GM19372 (cell line): ENCODE results near the gene ADAMTS13.
"Not testable (repeated sequence)": the region's sequence is repeated elsewhere in the genome, so short reads cannot be mapped to it uniquely, and the experiment has no call there.

Source experiments
- ATAC-seq: cut with Tn5 transposase; IDR thresholded peaks from one replicate; pipeline ENCODE4 v1.9.1; 2021; ENCODE audit warnings: mild to moderate bottlenecking, low read depth, moderate library complexity; ENCODE audit not compliant: unreplicated experiment

The ADAMTS13 gene

GRCh38 chr9:133391449-133391848, 30.7 kb upstream of the ADAMTS13 start:
- not testable (repeated sequence) for ATAC-seq

GRCh38 chr9:133392308-133392707, 29.9 kb upstream of the ADAMTS13 start:
- not testable (repeated sequence) for ATAC-seq

- ATAC-seq, result no peak
Measured at GRCh38 chr9:133393399-133393798, 28.8 kb upstream of the ADAMTS13 start.

GRCh38 chr9:133394687-133395271, 27.4 kb upstream of the ADAMTS13 start:
- no peak for ATAC-seq

- ATAC-seq, result no peak
Measured at GRCh38 chr9:133396952-133397351, 25.2 kb upstream of the ADAMTS13 start.

- ATAC-seq, result no peak
Measured at GRCh38 chr9:133397370-133397769, 24.8 kb upstream of the ADAMTS13 start.

GRCh38 chr9:133397895-133398294, 24.3 kb upstream of the ADAMTS13 start:
- ATAC-seq, result no peak

GRCh38 chr9:133400292-133400691, 21.9 kb upstream of the ADAMTS13 start:
- ATAC-seq, result no peak

- no peak for ATAC-seq
Measured at GRCh38 chr9:133401588-133401987, 20.6 kb upstream of the ADAMTS13 start.

- ATAC-seq, result no peak
Measured at GRCh38 chr9:133402689-133403088, 19.5 kb upstream of the ADAMTS13 start.

- no peak for ATAC-seq
Measured at GRCh38 chr9:133403766-133404453, 18.3 kb upstream of the ADAMTS13 start.

GRCh38 chr9:133404454-133405002, 17.6 kb upstream of the ADAMTS13 start:
- no peak for ATAC-seq

- ATAC-seq, result no peak
Measured at GRCh38 chr9:133405508-133406438, 16.4 kb upstream of the ADAMTS13 start.

GRCh38 chr9:133406480-133407307, 15.5 kb upstream of the ADAMTS13 start:
- ATAC-seq, result no peak

- ATAC-seq, result no peak
Measured at GRCh38 chr9:133408042-133408441, 14.1 kb upstream of the ADAMTS13 start.

- no peak for ATAC-seq
Measured at GRCh38 chr9:133415170-133415569, 7.0 kb upstream of the ADAMTS13 start.

- ATAC-seq, result peak; percentile 80
Measured at GRCh38 chr9:133417541-133418461, 4.4 kb upstream of the ADAMTS13 start, which contains the start of gene REXO4. TSS of gene REXO4 (minus strand) at chr9:133418010. CDS start at chr9:133417844, 166 bp downstream.

- ATAC-seq, result no peak
Measured at GRCh38 chr9:133419005-133419404, 3.2 kb upstream of the ADAMTS13 start.

GRCh38 chr9:133420392-133420827, 1.8 kb upstream of the ADAMTS13 start:
- no peak for ATAC-seq
